Spinal cord (tissue), 10 donors: ENCODE measurements around the gene TBX4. TPM values are rescaled to one million over a fixed set of nuclear protein-coding genes. Genes with fewer than 3 reads are reported as not detected.

Source experiments
- DNase-seq, 6 donors: peaks; one replicate each; pipeline versions ENCODE4 v3.0.0 to v3.0.0-alpha.2; 2013 to 2015; ENCODE audit warnings: low spot score in 6 of 6, low read depth in 4 of 6
- H3K27ac ChIP-seq: one replicate; pipeline ENCODE4 v1.5.1; 2013; ENCODE audit warnings: low read depth, low read length, control low read depth
- H3K27me3 ChIP-seq: one replicate; pipeline ENCODE4 v1.6.1; 2013; ENCODE audit warnings: low read length; ENCODE audit not compliant: control insufficient read depth, insufficient read depth
- H3K36me3 ChIP-seq: one replicate; pipeline ENCODE4 v1.6.1; 2013; ENCODE audit warnings: low read length; ENCODE audit not compliant: control insufficient read depth, insufficient read depth
- H3K4me1 ChIP-seq: one replicate; pipeline ENCODE4 v1.6.1; 2013; ENCODE audit warnings: low read length; ENCODE audit not compliant: control insufficient read depth, insufficient read depth
- H3K4me3 ChIP-seq: one replicate; pipeline ENCODE4 v1.5.1; 2013; ENCODE audit warnings: low read depth, low read length, control low read depth
- H3K9me3 ChIP-seq: one replicate; pipeline ENCODE4 v1.6.1; 2013; ENCODE audit warnings: low read length; ENCODE audit not compliant: control insufficient read depth, insufficient read depth
- WGBS: methylation state at CpG from one replicate; pipeline ENCODE4 v1.1.5; 2013; ENCODE audit warnings: missing lambda C conversion rate; ENCODE audit not compliant: insufficient coverage; 5-methylcytosine and 5-hydroxymethylcytosine counted together
- polyA plus RNA-seq, 2 donors: library from polyadenylated mRNA; unstranded; fragments of 120-200 nt; gene quantifications; one replicate each; pipeline ENCODE4 v1.2.1, GENCODE V29; 2013; ENCODE audit not compliant: insufficient read length in 2 of 2
- total RNA-seq, 2 donors: library from RNA; depleted of rRNA in 1 of 2; stranded (reverse); fragments of 120-200 nt in 1 of 2; fragments of >200 nt in 1 of 2; gene quantifications; one replicate each; pipeline versions ENCODE4 v1.2.3 to v1.2.4, GENCODE V29; 2013 to 2014
- donor health status: healthy.

TBX4 gene
- total and polyA plus RNA-seq, 4 donors = not detected

DNA sequence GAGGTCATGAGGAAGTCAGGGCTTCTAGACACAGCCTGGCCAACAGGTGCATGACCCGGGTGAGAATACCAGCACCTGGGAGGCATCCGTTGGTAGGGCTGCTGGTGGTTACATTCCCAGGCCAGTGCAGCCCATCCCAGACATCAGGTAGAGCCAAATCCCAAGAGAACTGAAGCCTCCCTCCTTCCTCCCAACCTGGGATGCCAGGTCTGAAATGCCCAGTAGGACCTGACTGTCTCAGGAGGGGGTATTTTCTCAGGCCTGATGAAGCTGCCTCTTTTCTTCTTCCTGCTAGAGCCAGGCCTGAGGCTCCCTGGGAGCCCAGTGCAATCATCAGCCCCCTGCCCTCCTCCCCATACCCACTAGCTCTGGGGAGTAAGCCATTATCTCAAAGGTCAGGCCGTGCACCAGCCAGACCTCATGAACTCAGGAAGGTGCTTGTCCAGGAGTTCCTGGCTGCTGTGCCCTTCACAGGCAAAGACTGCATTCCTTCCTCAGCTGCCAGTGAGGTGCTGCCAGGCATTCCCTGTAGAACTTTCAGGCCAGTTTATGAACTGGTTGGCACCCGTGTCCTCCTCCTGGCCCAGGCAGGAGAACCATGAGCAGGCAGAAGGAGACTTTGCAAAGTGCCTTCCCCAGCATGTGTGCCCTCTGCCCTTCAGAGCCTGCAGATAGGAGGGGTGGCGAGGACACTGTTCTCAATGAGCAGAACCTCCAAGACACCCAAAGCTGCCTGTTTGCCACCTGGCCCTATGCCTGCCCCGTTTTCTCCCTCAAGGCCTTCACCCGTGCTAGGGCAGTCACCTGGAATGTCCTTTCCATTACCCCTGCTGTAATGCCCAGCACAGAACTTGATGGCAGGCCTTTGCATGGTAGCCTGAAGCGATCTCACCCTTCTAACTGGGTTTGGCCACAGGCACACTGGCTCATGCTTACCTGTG, 45.0 kb upstream of the TBX4 start:
- DNase-seq = no peak
- no peaks in the 10 kb centered on the region for H3K9me3 ChIP-seq
- H3K4me1 ChIP-seq = peaks cover 86% of the 10 kb centered on the region
- peaks cover 2% of the 10 kb centered on the region for H3K36me3 ChIP-seq
- H3K27me3 ChIP-seq = peaks cover 98% of the 10 kb centered on the region
- H3K4me3 ChIP-seq = peak overlapping the region; percentile 6
- H3K27ac ChIP-seq = no peak overlapping the region
- 57% methylated on average over 8 of the region's 8 CpGs for WGBS

DNA sequence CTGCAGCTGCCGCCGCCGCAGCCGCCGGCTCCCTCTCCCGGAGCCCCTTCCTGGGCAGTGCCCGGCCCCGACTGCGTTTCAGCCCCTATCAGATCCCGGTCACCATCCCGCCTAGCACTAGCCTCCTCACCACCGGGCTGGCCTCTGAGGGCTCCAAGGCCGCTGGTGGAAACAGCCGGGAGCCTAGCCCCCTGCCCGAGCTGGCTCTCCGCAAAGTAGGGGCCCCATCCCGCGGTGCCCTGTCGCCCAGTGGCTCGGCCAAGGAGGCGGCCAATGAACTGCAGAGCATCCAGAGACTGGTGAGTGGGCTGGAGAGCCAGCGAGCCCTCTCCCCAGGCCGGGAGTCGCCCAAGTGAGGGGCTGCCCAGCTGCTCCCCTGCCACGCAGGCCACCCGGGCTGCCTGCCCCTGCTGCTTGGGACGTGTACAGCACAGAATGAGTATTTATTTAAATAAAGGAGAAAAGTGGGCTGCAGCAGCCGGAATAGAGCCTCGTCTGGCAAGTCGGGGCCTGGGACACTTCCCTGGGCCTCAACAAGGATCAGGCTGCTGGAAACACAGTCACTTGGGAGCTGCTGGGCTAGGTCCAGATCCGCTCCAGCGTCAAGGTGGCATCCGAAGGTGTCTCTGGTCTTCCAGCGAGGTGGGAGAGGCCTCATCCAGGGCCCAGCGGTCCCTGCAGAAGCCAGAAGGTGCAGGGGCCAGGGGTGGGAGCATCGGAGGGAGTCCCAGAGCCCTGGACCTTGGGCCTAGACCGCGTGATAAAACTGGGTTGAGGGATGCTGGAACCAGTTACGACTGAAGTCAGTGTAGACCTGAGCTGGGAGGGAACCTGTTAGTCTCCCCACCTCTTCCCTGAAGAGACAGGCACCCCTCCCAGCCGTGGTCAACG, 43.8 kb upstream of the TBX4 start:
- Histone ChIP-seq H3K36me3 (peaks cover 2% of the 10 kb centered on the region), H3K4me1 (peaks cover 79% of the 10 kb centered on the region), H3K4me3 (peak overlapping the region; percentile 1), H3K9me3 (no peaks in the 10 kb centered on the region), H3K27ac (peak overlapping the region; percentile 29), H3K27me3 (peaks cover 92% of the 10 kb centered on the region)
- WGBS = 15% methylated on average over 35 of the region's 41 CpGs
- no peak for DNase-seq

- no peaks in the 10 kb centered on the region for H3K9me3 ChIP-seq
- H3K36me3 ChIP-seq = peaks cover 2% of the 10 kb centered on the region
- peaks cover 82% of the 10 kb centered on the region for H3K27me3 ChIP-seq
- H3K27ac ChIP-seq = peak overlapping the region; percentile 86
- peak in 2 of 6 donors; percentile 59 to 72 for DNase-seq
- no peak overlapping the region for H3K4me3 ChIP-seq
- H3K4me1 ChIP-seq = peaks cover 73% of the 10 kb centered on the region
- under 1% methylated on average over 68 of the region's 73 CpGs for WGBS
These were observed 42.7 kb upstream of the TBX4 start for GRCh38 chr17:61409301-61410112.

GRCh38 chr17:61410141-61411010, 41.8 kb upstream of the TBX4 start:
- peaks cover 74% of the 10 kb centered on the region for H3K27me3 ChIP-seq
- peaks cover 66% of the 10 kb centered on the region for H3K4me1 ChIP-seq
- peak overlapping the region; percentile 86 for H3K27ac ChIP-seq
- 4% methylated on average over 44 of the region's 48 CpGs for WGBS
- H3K9me3 ChIP-seq = no peaks in the 10 kb centered on the region
- DNase-seq = peak in 2 of 6 donors; percentile 66 to 82
- peak overlapping the region; percentile 40 for H3K4me3 ChIP-seq
- H3K36me3 ChIP-seq = peaks cover 2% of the 10 kb centered on the region

GRCh38 chr17:61411011-61411260, 41.3 kb upstream of the TBX4 start:
- Histone ChIP-seq H3K4me1 (peaks cover 62% of the 10 kb centered on the region), H3K36me3 (peaks cover 2% of the 10 kb centered on the region), H3K9me3 (no peaks in the 10 kb centered on the region), H3K27me3 (peaks cover 68% of the 10 kb centered on the region), H3K4me3 (peak overlapping the region; percentile 54), H3K27ac (peak overlapping the region; percentile 86)
- 2% methylated on average over 16 of the region's 29 CpGs for WGBS
- no peak for DNase-seq

GRCh38 chr17:61411261-61412142, 40.7 kb upstream of the TBX4 start:
- H3K36me3 ChIP-seq = peaks cover 2% of the 10 kb centered on the region
- H3K4me1 ChIP-seq = peaks cover 62% of the 10 kb centered on the region
- H3K9me3 ChIP-seq = no peaks in the 10 kb centered on the region
- H3K27me3 ChIP-seq = peaks cover 62% of the 10 kb centered on the region
- peak overlapping the region; percentile 86 for H3K27ac ChIP-seq
- WGBS = under 1% methylated on average over 75 of the region's 75 CpGs
- DNase-seq = peak in 2 of 6 donors; percentile 43 to 68
- peak overlapping the region; percentile 54 for H3K4me3 ChIP-seq

DNA sequence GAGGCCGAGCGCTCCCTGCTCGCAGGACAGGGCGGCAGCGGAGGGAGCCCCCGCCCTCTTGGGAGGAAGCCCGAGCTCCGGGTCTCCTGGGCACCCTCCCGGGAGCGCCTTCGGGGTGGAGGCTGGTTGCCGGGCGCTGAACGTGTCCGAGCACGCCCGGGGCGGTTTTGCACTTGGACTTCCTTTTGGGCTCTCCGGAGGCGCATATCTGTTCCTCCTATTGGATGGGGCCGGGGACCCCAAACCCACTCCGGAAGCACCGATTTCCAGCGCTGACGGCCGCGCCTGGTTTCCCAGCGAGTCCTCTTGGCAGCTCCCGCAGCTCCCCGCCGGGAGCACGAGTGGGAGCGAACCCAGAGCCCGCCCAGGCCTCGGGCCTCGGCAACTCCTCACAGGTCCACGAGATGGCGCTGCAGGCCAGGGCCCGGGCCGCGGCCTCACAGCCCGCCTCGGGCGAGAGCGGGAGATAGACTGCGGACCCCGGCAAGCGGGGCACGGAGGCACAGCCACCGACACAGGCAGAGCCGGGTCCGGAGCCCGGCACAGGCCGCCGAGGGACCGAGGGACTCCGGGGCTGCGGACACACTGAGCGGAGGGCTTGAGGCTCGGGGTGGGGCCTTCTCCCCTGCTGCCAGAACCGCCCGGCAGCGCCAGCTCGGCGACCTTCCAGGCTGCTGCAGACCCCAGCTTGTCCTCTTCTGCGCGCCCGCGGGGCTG, 39.9 kb upstream of the TBX4 start:
- H3K36me3 ChIP-seq = peaks cover 2% of the 10 kb centered on the region
- H3K27me3 ChIP-seq = peaks cover 54% of the 10 kb centered on the region
- WGBS = under 1% methylated on average over 69 of the region's 69 CpGs
- H3K4me3 ChIP-seq = peak overlapping the region; percentile 54
- H3K27ac ChIP-seq = peak overlapping the region; percentile 86
- peak; percentile 61 to 93 (median 76) for DNase-seq
- H3K4me1 ChIP-seq = peaks cover 65% of the 10 kb centered on the region
- H3K9me3 ChIP-seq = no peaks in the 10 kb centered on the region
